ENCODE measurements around the gene KDELR3. TPM values are rescaled to one million over a fixed set of nuclear protein-coding genes. Genes with fewer than 3 reads are reported as not detected.

KDELR3 gene
- total and polyA plus RNA-seq, 10 donors = 1.00 to 4.9 (median 2.9) TPM

DNA sequence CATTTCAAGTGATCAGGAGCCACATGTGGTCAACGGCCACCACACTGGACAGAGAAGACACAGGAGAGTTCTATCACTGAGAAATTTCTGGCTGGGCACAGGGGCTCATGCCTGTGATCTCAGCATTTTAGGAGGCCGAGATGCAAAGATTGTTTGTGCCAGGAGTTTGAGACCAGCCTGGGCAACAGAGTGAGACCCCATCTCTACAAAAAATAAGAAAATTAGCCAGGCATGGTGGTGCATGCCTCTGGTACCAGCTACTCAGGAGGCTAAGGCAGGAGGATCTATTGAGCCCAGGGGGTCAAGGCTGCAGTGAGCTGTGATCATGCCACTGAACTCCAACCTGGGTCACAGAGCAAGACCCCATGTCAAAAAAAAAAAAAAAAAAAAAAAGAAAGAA lies 39.2 kb upstream of the KDELR3 start:
- Histone ChIP-seq H3K36me3 (no peaks in the 10 kb centered on the region), H3K27me3 (replicated peaks in 1 of 7) (peaks cover 0 to 5% (median 0%) of the 10 kb centered on the region in 7 donors), H3K4me3 (no peak overlapping the region), H3K27ac (no peak overlapping the region), H3K9me3 (no peaks in the 10 kb centered on the region), H3K4me1 (no peaks in the 10 kb centered on the region)
- WGBS, 5 donors = 68 to 90% (median 78%) methylated on average over 2 of the region's 2 CpGs
- TF ChIP-seq POLR2A (IDR thresholded peaks at IDR 0.05) (no peak), POLR2AphosphoS5 (IDR thresholded peaks at IDR 0.05) (no peak)
- TF ChIP-seq, protein P1, sequence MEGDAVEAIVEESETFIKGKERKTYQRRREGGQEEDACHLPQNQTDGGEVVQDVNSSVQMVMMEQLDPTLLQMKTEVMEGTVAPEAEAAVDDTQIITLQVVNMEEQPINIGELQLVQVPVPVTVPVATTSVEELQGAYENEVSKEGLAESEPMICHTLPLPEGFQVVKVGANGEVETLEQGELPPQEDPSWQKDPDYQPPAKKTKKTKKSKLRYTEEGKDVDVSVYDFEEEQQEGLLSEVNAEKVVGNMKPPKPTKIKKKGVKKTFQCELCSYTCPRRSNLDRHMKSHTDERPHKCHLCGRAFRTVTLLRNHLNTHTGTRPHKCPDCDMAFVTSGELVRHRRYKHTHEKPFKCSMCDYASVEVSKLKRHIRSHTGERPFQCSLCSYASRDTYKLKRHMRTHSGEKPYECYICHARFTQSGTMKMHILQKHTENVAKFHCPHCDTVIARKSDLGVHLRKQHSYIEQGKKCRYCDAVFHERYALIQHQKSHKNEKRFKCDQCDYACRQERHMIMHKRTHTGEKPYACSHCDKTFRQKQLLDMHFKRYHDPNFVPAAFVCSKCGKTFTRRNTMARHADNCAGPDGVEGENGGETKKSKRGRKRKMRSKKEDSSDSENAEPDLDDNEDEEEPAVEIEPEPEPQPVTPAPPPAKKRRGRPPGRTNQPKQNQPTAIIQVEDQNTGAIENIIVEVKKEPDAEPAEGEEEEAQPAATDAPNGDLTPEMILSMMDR (IDR thresholded peaks at IDR 0.05 in 8 of 11, conservative IDR thresholded peaks at IDR 0.05 in 3 of 11) = no peak
- no peak for DNase-seq
- intact Hi-C loops (cut with DNase I; ENCODE audit: low total_unique reads) = no loop called here

DNA sequence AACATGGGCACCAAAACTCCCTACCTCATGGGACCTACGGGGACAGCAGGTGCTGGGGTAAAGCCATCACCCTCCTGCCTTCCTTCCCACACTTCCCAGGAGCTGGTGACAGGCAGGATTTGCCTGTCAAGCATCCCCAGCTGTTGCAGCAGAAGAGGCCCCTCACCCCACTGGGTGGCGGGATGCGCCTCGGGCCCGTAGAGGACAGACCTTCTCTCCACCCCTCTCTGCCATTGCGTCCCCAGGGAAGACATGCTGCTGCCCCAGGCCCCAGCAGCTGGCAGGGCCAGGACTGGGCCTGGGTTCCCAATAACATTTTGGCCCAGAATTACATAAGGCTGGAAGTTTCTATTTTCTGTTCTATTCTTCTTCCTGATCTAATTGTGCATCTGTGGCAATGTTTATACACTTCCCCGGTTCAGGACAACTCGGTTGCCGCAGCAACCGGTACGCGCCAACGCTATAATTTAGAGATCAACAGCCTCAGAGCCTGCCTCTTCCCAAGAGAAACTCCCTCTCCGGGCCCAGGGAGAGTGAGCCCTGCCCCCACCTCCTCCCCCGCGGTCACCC lies 38.3 kb upstream of the KDELR3 start:
- no peak for TF ChIP-seq POLR2AphosphoS5 (IDR thresholded peaks at IDR 0.05)
- TF ChIP-seq, protein P1 (IDR thresholded peaks at IDR 0.05 in 8 of 11, conservative IDR thresholded peaks at IDR 0.05 in 3 of 11) = no peak
- TF ChIP-seq POLR2A (IDR thresholded peaks at IDR 0.05) = no peak
- Histone ChIP-seq H3K27me3 (replicated peaks in 1 of 7) (peaks cover 0 to 9% (median 0%) of the 10 kb centered on the region in 7 donors), H3K4me3 (no peak overlapping the region), H3K27ac (no peak overlapping the region), H3K9me3 (no peaks in the 10 kb centered on the region), H3K36me3 (no peaks in the 10 kb centered on the region), H3K4me1 (no peaks in the 10 kb centered on the region)
- WGBS, 5 donors = 71 to 78% (median 75%) methylated on average over 14 to 16 of the region's 16 CpGs
- no peak for DNase-seq
- intact Hi-C loops (cut with DNase I; ENCODE audit: low total_unique reads) = no loop called here

DNA sequence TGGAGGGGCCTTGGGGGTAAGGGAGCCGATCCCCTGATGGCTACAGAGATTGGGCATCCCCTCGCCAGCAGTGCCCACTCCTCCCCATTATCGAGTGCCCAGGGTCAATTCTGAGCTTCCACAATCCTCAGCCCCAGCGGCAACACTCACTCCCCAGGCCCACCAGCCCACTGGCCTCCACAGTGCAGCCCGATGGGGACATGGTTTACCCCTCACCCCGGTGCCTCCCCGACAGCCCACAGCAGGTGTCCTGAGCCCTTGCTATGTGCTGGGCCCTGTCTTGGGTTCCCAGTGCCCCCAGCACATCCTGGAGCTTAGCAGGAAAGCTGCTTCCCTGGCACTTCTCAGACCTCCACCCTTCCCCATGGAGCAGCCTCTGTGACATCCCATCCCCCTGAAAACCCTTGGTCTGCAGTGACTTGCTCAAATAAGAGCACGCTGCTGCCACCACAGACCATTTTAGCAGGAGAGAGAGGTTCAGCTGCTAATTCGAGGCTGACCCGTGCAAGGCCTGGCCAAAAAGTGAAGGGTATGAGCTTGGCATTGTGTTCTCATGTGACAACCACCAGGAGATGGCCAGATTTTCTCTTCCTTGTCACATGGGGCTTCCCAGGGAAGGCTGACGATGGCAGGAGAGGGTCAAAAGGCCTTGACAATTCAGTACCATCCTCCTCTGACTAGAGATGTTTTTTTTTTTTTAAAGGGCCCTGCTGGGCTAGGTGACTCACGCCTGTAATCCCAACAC lies 36.5 kb upstream of the KDELR3 start:
- H3K9me3 ChIP-seq = no peaks in the 10 kb centered on the region
- DNase-seq = no peak
- no peaks in the 10 kb centered on the region for H3K4me1 ChIP-seq
- no peaks in the 10 kb centered on the region for H3K36me3 ChIP-seq
- WGBS, 5 donors = 85 to 89% (median 88%) methylated on average over 10 to 12 of the region's 12 CpGs
- TF ChIP-seq POLR2A (IDR thresholded peaks at IDR 0.05) (no peak), POLR2AphosphoS5 (IDR thresholded peaks at IDR 0.05) (no peak)
- TF ChIP-seq, protein P1 (IDR thresholded peaks at IDR 0.05 in 8 of 11, conservative IDR thresholded peaks at IDR 0.05 in 3 of 11) = no peak
- peaks cover 0 to 9% (median 0%) of the 10 kb centered on the region in 7 donors for H3K27me3 ChIP-seq (replicated peaks in 1 of 7)
- no peak overlapping the region for H3K27ac ChIP-seq
- H3K4me3 ChIP-seq = no peak overlapping the region
- intact Hi-C loops (cut with DNase I; ENCODE audit: low total_unique reads) = no loop called here

DNA sequence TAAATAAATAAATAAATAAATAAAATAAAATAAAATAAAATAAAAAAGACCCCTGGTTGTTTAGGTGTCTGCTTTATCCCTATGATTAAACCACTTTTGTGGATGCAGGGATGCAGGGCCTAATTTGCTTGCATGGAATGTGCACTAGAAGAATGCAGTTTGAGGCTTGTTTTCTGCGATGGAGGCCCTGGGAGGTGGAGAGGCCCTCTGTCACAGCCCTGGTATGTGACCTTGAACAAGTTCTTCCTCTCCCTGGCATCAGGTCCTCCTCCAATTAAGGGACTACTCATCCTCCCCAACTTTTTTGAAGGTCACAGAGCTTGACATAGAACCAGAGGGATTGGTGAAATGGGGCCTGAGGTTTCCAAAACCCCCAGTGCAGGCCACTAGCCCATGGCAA lies 35.6 kb upstream of the KDELR3 start:
- H3K9me3 ChIP-seq = no peaks in the 10 kb centered on the region
- WGBS, 5 donors = 89 to 97% (median 94%) methylated on average over 1 of the region's 1 CpG

More for the DNA sequence above, 35.6 kb upstream of the KDELR3 start:
- intact Hi-C loops (cut with DNase I; ENCODE audit: low total_unique reads) = no loop called here
- H3K4me1 ChIP-seq = no peaks in the 10 kb centered on the region
- H3K4me3 ChIP-seq = no peak overlapping the region
- H3K27ac ChIP-seq = no peak overlapping the region
- DNase-seq = no peak
- TF ChIP-seq POLR2AphosphoS5 (IDR thresholded peaks at IDR 0.05) = no peak
- TF ChIP-seq, protein P1 (IDR thresholded peaks at IDR 0.05 in 8 of 11, conservative IDR thresholded peaks at IDR 0.05 in 3 of 11) = no peak
- no peak for TF ChIP-seq POLR2A (IDR thresholded peaks at IDR 0.05)
- H3K27me3 ChIP-seq (replicated peaks in 1 of 7) = peaks cover 0 to 13% (median 0%) of the 10 kb centered on the region in 7 donors
- H3K36me3 ChIP-seq = no peaks in the 10 kb centered on the region

All from spleen (tissue), 11 donors.